WTC11 (cell line): ENCODE measurements around the gene FOCAD. TPM values are rescaled to one million over a fixed set of nuclear protein-coding genes. Genes with fewer than 3 reads are reported as not detected.

Source experiments
- ATAC-seq: fragments of 200-7000 bp; cut with Tn5 transposase; 2 replicates; pipeline ENCODE4 v1.10.0; 2021; ENCODE audit warnings: mild to moderate bottlenecking, moderate library complexity
- CTCF ChIA-PET: fragments of 300-600 bp; sonication (Branson Sonifier 250); formaldehyde crosslinking; loops from one replicate; lab custom pipeline; 2021; ENCODE audit warnings: antibody characterized with exemption; lab: Charles Lee
- POLR2A ChIA-PET: fragments of 350-600 bp; sonication (Branson Sonifier 250); formaldehyde crosslinking; loops from one replicate; lab custom pipeline; 2021; ENCODE audit warnings: antibody characterized with exemption; lab: Charles Lee
- DNase-seq: peaks from one replicate; pipeline ENCODE4 v3.0.0; 2021; ENCODE audit warnings: low spot score
- H3K27ac Mint-ChIP-seq: 2 replicates; pipeline ENCODE4 v1.8.0; 2021; ENCODE audit warnings: mixed read lengths
- H3K27me3 Mint-ChIP-seq: 2 replicates; pipeline ENCODE4 v1.8.0; 2021; ENCODE audit warnings: low read depth, mild to moderate bottlenecking, moderate library complexity, mixed read lengths
- H3K36me3 Mint-ChIP-seq: 2 replicates; pipeline ENCODE4 v1.8.0; 2021; ENCODE audit warnings: mixed read lengths
- H3K4me1 Mint-ChIP-seq: 2 replicates; pipeline ENCODE4 v1.8.0; 2022; ENCODE audit warnings: mixed read lengths
- H3K4me3 Mint-ChIP-seq: 2 replicates; pipeline ENCODE4 v1.8.0; 2021; ENCODE audit warnings: mild to moderate bottlenecking, moderate library complexity, mixed read lengths
- H3K9me3 Mint-ChIP-seq: 2 replicates; pipeline ENCODE4 v1.8.0; 2021; ENCODE audit warnings: mixed read lengths
- AR ChIP-seq: fragments of 250-450 bp; sonication (Bioruptor Pico); IDR thresholded peaks from 2 replicates; pipeline ENCODE4 v1.9.0; 2021; ENCODE audit warnings: mild to moderate bottlenecking
- ATF2 ChIP-seq: sonication (generic); formaldehyde crosslinking; IDR thresholded peaks from 2 replicates; pipeline ENCODE4 v1.8.1; 2022; ENCODE audit warnings: low read depth, missing genetic modification reagents, borderline replicate concordance
- CREB1 ChIP-seq: sonication (generic); formaldehyde crosslinking; IDR thresholded peaks from 2 replicates; pipeline ENCODE4 v1.8.0; 2023; ENCODE audit warnings: mild to moderate bottlenecking, missing genetic modification reagents
- EMX1 ChIP-seq: fragments of 250-450 bp; sonication (Bioruptor Pico); IDR thresholded peaks from 2 replicates; pipeline ENCODE4 v1.8.0; 2021; ENCODE audit warnings: mild to moderate bottlenecking
- GABPB1 ChIP-seq: sonication (generic); formaldehyde crosslinking; IDR thresholded peaks from 2 replicates; pipeline ENCODE4 v1.8.1; 2023; ENCODE audit warnings: mild to moderate bottlenecking, missing genetic modification reagents
- IRF2 ChIP-seq: sonication (generic); formaldehyde crosslinking; IDR thresholded peaks from 2 replicates; pipeline ENCODE4 v1.8.0; 2022; ENCODE audit warnings: low read depth, missing genetic modification reagents, borderline replicate concordance
- MAX ChIP-seq: sonication (generic); formaldehyde crosslinking; IDR thresholded peaks from 2 replicates; pipeline ENCODE4 v1.8.0; 2022; ENCODE audit warnings: mild to moderate bottlenecking, missing genetic modification reagents
- PRRX2 ChIP-seq: fragments of 250-450 bp; sonication (Bioruptor Pico); IDR thresholded peaks from 2 replicates; pipeline ENCODE4 v1.8.0; 2021; ENCODE audit warnings: mild to moderate bottlenecking
- SMAD3 ChIP-seq: sonication (generic); formaldehyde crosslinking; IDR thresholded peaks from 2 replicates; pipeline ENCODE4 v1.8.0; 2022; ENCODE audit warnings: missing genetic modification reagents, mild to moderate bottlenecking, borderline replicate concordance
- USF2 ChIP-seq: sonication (generic); formaldehyde crosslinking; IDR thresholded peaks from 2 replicates; pipeline ENCODE4 v1.8.1; 2023; ENCODE audit warnings: mild to moderate bottlenecking, missing genetic modification reagents, moderate library complexity
- ZNF121 ChIP-seq: sonication (generic); formaldehyde crosslinking; IDR thresholded peaks from 2 replicates; pipeline ENCODE4 v1.8.0; 2023; ENCODE audit warnings: missing genetic modification reagents
- ZNF138 ChIP-seq: sonication (generic); formaldehyde crosslinking; conservative IDR thresholded peaks from 2 replicates; pipeline ENCODE4 v1.8.1; 2022; ENCODE audit warnings: mild to moderate bottlenecking, moderate library complexity, missing genetic modification reagents
- ZNF219 ChIP-seq: sonication (generic); formaldehyde crosslinking; IDR thresholded peaks from 2 replicates; pipeline ENCODE4 v1.8.0; 2023; ENCODE audit warnings: missing genetic modification reagents, mild to moderate bottlenecking, borderline replicate concordance
- ZNF396 ChIP-seq: fragments of 250-450 bp; sonication (Bioruptor Pico); IDR thresholded peaks from 2 replicates; pipeline ENCODE4 v1.8.0; 2021; ENCODE audit warnings: mild to moderate bottlenecking, moderate library complexity, borderline replicate concordance
- ZNF425 ChIP-seq: fragments of 250-450 bp; sonication (Bioruptor Pico); conservative IDR thresholded peaks from 2 replicates; pipeline ENCODE4 v1.9.0; 2021; ENCODE audit warnings: mild to moderate bottlenecking
- total RNA-seq: library from RNA; stranded (reverse); gene quantifications from 3 replicates; pipeline ENCODE4 v1.2.3, GENCODE V29; 2021

Gene FOCAD
- total RNA-seq, 1 experiment from 2014 or later = 34.3 TPM

- no peak overlapping the region for H3K4me3 Mint-ChIP-seq
- no peaks in the 10 kb centered on the region for H3K36me3 Mint-ChIP-seq
- peak overlapping the region; percentile 7; the same call in 1 of the 2 replicates for H3K27ac Mint-ChIP-seq
- ATAC-seq (no peak), DNase-seq (no peak)
- no peaks in the 10 kb centered on the region for H3K9me3 Mint-ChIP-seq
- no peaks in the 10 kb centered on the region for H3K27me3 Mint-ChIP-seq
- CTCF ChIA-PET = no interaction called here
- POLR2A ChIA-PET = no interaction called here
- H3K4me1 Mint-ChIP-seq = peaks cover 17% of the 10 kb centered on the region
- 0 out of 2 replicates have a peak, but pooled peaks have one; percentile 37 for TF ChIP-seq GABPB1
- no peak for TF ChIP-seq AR (CRISPR knock-in tag)
These were observed 8.5 kb downstream of the FOCAD start for GRCh38 chr9:20692554-20692953.

GRCh38 chr9:20693068-20693467 is 9.0 kb downstream of the FOCAD start:
- ATAC-seq = peak; percentile 57
- H3K9me3 Mint-ChIP-seq = no peaks in the 10 kb centered on the region

More at GRCh38 chr9:20693068-20693467, 9.0 kb downstream of the FOCAD start:
- POLR2A ChIA-PET = no interaction called here
- peaks cover 17% of the 10 kb centered on the region for H3K4me1 Mint-ChIP-seq
- no peaks in the 10 kb centered on the region for H3K36me3 Mint-ChIP-seq
- DNase-seq = no peak
- CTCF ChIA-PET = no interaction called here
- TF ChIP-seq USF2 (CRISPR knock-in tag) (no peak), ZNF396 (no peak), CREB1 (CRISPR knock-in tag) (no peak), ATF2 (CRISPR knock-in tag) (no peak), MAX (no peak), ZNF219 (CRISPR knock-in tag) (no peak), ZNF425 (CRISPR knock-in tag) (no peak), EMX1 (CRISPR knock-in tag) (no peak), SMAD3 (CRISPR knock-in tag) (no peak), IRF2 (CRISPR knock-in tag) (no peak), ZNF121 (CRISPR knock-in tag) (no peak), PRRX2 (CRISPR knock-in tag) (no peak), ZNF138 (no peak)
- H3K4me3 Mint-ChIP-seq = no peak overlapping the region
- peak overlapping the region; percentile 3; the same call in 1 of the 2 replicates for H3K27ac Mint-ChIP-seq
- H3K27me3 Mint-ChIP-seq = no peaks in the 10 kb centered on the region
